Liver (tissue), 9 donors: ENCODE measurements around the gene C11orf24. TPM values are rescaled to one million over a fixed set of nuclear protein-coding genes. Genes with fewer than 3 reads are reported as not detected.

Experiments used
- DNase-seq: peaks from one replicate; pipeline ENCODE4 v3.0.0-alpha.2; 2017; ENCODE audit warnings: low spot score
- H3K27ac ChIP-seq, 2 donors: one replicate each; pipeline ENCODE4 v1.7.0; 2013; ENCODE audit warnings: inconsistent platforms in 2 of 2, low read length in 2 of 2, control low read depth in 1 of 2, low read depth in 1 of 2, mild to moderate bottlenecking in 1 of 2
- H3K27me3 ChIP-seq, 4 donors: one replicate each; pipeline versions ENCODE4 v1.6.1 to v1.7.0; 2013; ENCODE audit warnings: low read length in 3 of 4, inconsistent platforms in 1 of 4, mild to moderate bottlenecking in 1 of 4, moderate library complexity in 1 of 4; ENCODE audit not compliant: control insufficient read depth in 4 of 4, insufficient read depth in 4 of 4
- H3K36me3 ChIP-seq, 4 donors: one replicate each; pipeline versions ENCODE4 v1.6.1 to v1.7.0; 2013; ENCODE audit warnings: low read length in 3 of 4, mild to moderate bottlenecking in 3 of 4, low read depth in 1 of 4, moderate library complexity in 1 of 4; ENCODE audit not compliant: control insufficient read depth in 4 of 4, insufficient read depth in 3 of 4
- H3K4me1 ChIP-seq, 4 donors: one replicate each; pipeline versions ENCODE4 v1.6.1 to v1.7.0; 2013; ENCODE audit warnings: low read length in 3 of 4, mild to moderate bottlenecking in 3 of 4, moderate library complexity in 1 of 4; ENCODE audit not compliant: control insufficient read depth in 4 of 4, insufficient read depth in 4 of 4
- H3K4me3 ChIP-seq, 3 donors: one replicate each; pipeline versions ENCODE4 v1.6.1 to v1.7.0; 2013; ENCODE audit warnings: low read length in 3 of 3, control low read depth in 1 of 3, low read depth in 1 of 3, mild to moderate bottlenecking in 1 of 3
- H3K9ac ChIP-seq, 2 donors: one replicate each; pipeline ENCODE4 v1.7.0; 2013; ENCODE audit warnings: low read length in 2 of 2, mild to moderate bottlenecking in 2 of 2, moderate library complexity in 2 of 2, control low read depth in 1 of 2, low read depth in 1 of 2
- H3K9me3 ChIP-seq, 4 donors: one replicate each; pipeline versions ENCODE4 v1.6.1 to v1.7.0; 2013; ENCODE audit warnings: low read length in 3 of 4; ENCODE audit not compliant: control insufficient read depth in 4 of 4
- EGR1 ChIP-seq, 2 donors: IDR thresholded peaks; 2 replicates each; pipeline ENCODE4 v1.6.1; 2016 to 2018; ENCODE audit warnings: antibody characterized with exemption in 2 of 2, low read depth in 2 of 2
- FOXA1 ChIP-seq: IDR thresholded peaks from 2 replicates; pipeline ENCODE4 v1.6.1; 2016; ENCODE audit warnings: antibody characterized with exemption
- FOXA2 ChIP-seq: IDR thresholded peaks from 2 replicates; pipeline ENCODE4 v1.6.1; 2016; ENCODE audit warnings: antibody characterized with exemption
- GABPA ChIP-seq, 2 donors: IDR thresholded peaks in 1 of 2; conservative IDR thresholded peaks in 1 of 2; 2 replicates each; pipeline ENCODE4 v1.6.1; 2016; ENCODE audit warnings: antibody characterized with exemption in 2 of 2, mild to moderate bottlenecking in 1 of 2, moderate library complexity in 1 of 2
- HNF4A ChIP-seq, 2 donors: conservative IDR thresholded peaks; 2 replicates each; pipeline ENCODE4 v1.6.1; 2016; ENCODE audit warnings: antibody characterized with exemption in 2 of 2, mild to moderate bottlenecking in 2 of 2
- HNF4G ChIP-seq: IDR thresholded peaks from 2 replicates; pipeline ENCODE4 v1.6.1; 2016; ENCODE audit warnings: antibody characterized with exemption
- JUND ChIP-seq, 2 donors: IDR thresholded peaks; 2 replicates each; pipeline ENCODE4 v1.6.1; 2016; ENCODE audit warnings: antibody characterized with exemption in 2 of 2
- NR2F2 ChIP-seq: IDR thresholded peaks from 2 replicates; pipeline ENCODE4 v1.6.1; 2016; ENCODE audit warnings: antibody characterized with exemption
- RAD21 ChIP-seq, 2 donors: IDR thresholded peaks; 2 replicates each; pipeline ENCODE4 v1.6.1; 2016; ENCODE audit warnings: antibody characterized with exemption in 2 of 2, mild to moderate bottlenecking in 2 of 2
- SP1 ChIP-seq: IDR thresholded peaks from 2 replicates; pipeline ENCODE4 v1.6.1; 2018; ENCODE audit warnings: antibody characterized with exemption, mild to moderate bottlenecking
- TAF1 ChIP-seq: conservative IDR thresholded peaks from 2 replicates; pipeline ENCODE4 v1.6.1; 2016; ENCODE audit warnings: antibody characterized with exemption, mild to moderate bottlenecking
- YY1 ChIP-seq: IDR thresholded peaks from 2 replicates; pipeline ENCODE4 v1.6.1; 2016; ENCODE audit warnings: antibody characterized with exemption, mild to moderate bottlenecking
- WGBS: extraction: QIAGEN DNeasy Blood & Tissue Kit; methylation state at CpG from one replicate; pipeline ENCODE4 v1.1.7; 2013; 5-methylcytosine and 5-hydroxymethylcytosine counted together
- polyA plus RNA-seq, 2 donors: library from polyadenylated mRNA; stranded (reverse) in 1 of 2; unstranded in 1 of 2; fragments of 200-250 nt in 1 of 2; fragments of >200 nt in 1 of 2; fragmentation: Nextera tagmentation in 1 of 2; extraction: Ambion mirVana in 1 of 2; gene quantifications; one replicate each; pipeline versions ENCODE4 v1.2.1 to v1.2.3, GENCODE V29; 2013 to 2015
- total RNA-seq, 2 donors: library from RNA; depleted of rRNA; stranded (reverse); fragments of >200 nt; gene quantifications; one replicate each; pipeline ENCODE4 v1.2.3, GENCODE V29; 2014
- TF ChIP-seq, protein P1 (sequence below): IDR thresholded peaks from 2 replicates; pipeline ENCODE4 v1.6.1; 2016; ENCODE audit warnings: antibody characterized with exemption
- TF ChIP-seq, protein P2 (sequence below): IDR thresholded peaks from 2 replicates; pipeline ENCODE4 v1.6.1; 2016; ENCODE audit warnings: antibody characterized with exemption
- TF ChIP-seq, protein P3 (sequence below): IDR thresholded peaks from 2 replicates; pipeline ENCODE4 v1.6.1; 2016; ENCODE audit warnings: antibody characterized with exemption
- TF ChIP-seq, protein P4 (sequence below): fragments of 150-350 bp; IDR thresholded peaks from 2 replicates; pipeline ENCODE4 v1.5.1; 2017; ENCODE audit warnings: improper control_type of control experiment, low read depth, low read length; ENCODE audit not compliant: missing input control
- TF ChIP-seq, protein P5 (sequence below): IDR thresholded peaks from 2 replicates; pipeline ENCODE4 v1.6.1; 2016; ENCODE audit warnings: antibody characterized with exemption, mild to moderate bottlenecking
- donor health status: healthy.
- donor health status: healthy.
- donor health status: healthy.
- donor health status: healthy.
- donor health status: healthy.

C11orf24 gene
- total and polyA plus RNA-seq, 4 donors = 7.8 to 50.3 (median 32.0) TPM

DNA sequence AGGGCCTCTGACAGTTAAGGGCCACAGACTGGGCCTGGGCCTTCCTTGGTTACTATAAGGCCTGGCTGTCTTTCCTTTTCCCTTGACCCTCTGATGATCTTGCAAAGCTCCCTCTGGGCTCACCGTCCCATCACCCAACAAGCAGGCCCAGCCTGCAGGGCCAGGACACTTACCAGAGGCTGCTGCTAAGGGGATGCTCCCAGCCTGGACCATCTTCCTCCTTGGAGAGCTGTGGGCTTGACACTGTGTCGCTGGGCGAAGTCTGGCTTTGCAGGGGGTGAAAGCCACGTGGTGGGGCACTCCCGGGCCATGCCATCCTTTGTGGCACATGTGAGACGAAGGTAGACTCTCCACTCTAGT, 3.9 kb downstream of the C11orf24 start:
- no peak overlapping the region for H3K27ac ChIP-seq
- TF ChIP-seq, protein P1, sequence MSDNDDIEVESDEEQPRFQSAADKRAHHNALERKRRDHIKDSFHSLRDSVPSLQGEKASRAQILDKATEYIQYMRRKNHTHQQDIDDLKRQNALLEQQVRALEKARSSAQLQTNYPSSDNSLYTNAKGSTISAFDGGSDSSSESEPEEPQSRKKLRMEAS = no peak
- no peak for TF ChIP-seq HNF4G
- TF ChIP-seq NR2F2 = no peak
- TF ChIP-seq EGR1 (IDR thresholded peaks at IDR 0.05; ENCODE audit: low read depth in 2 of 2) = no peak
- no peak for TF ChIP-seq YY1
- TF ChIP-seq HNF4A (conservative IDR thresholded peaks at IDR 0.05) = no peak
- no peak for TF ChIP-seq SP1
- TF ChIP-seq TAF1 = no peak
- TF ChIP-seq, protein P2, sequence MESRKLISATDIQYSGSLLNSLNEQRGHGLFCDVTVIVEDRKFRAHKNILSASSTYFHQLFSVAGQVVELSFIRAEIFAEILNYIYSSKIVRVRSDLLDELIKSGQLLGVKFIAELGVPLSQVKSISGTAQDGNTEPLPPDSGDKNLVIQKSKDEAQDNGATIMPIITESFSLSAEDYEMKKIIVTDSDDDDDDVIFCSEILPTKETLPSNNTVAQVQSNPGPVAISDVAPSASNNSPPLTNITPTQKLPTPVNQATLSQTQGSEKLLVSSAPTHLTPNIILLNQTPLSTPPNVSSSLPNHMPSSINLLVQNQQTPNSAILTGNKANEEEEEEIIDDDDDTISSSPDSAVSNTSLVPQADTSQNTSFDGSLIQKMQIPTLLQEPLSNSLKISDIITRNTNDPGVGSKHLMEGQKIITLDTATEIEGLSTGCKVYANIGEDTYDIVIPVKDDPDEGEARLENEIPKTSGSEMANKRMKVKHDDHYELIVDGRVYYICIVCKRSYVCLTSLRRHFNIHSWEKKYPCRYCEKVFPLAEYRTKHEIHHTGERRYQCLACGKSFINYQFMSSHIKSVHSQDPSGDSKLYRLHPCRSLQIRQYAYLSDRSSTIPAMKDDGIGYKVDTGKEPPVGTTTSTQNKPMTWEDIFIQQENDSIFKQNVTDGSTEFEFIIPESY = no peak
- TF ChIP-seq, protein P3, sequence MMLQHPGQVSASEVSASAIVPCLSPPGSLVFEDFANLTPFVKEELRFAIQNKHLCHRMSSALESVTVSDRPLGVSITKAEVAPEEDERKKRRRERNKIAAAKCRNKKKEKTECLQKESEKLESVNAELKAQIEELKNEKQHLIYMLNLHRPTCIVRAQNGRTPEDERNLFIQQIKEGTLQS = no peak
- TF ChIP-seq JUND (IDR thresholded peaks at IDR 0.05) = no peak
- no peak for TF ChIP-seq FOXA1
- no peak for TF ChIP-seq RAD21 (IDR thresholded peaks at IDR 0.05)
- TF ChIP-seq, protein P4, sequence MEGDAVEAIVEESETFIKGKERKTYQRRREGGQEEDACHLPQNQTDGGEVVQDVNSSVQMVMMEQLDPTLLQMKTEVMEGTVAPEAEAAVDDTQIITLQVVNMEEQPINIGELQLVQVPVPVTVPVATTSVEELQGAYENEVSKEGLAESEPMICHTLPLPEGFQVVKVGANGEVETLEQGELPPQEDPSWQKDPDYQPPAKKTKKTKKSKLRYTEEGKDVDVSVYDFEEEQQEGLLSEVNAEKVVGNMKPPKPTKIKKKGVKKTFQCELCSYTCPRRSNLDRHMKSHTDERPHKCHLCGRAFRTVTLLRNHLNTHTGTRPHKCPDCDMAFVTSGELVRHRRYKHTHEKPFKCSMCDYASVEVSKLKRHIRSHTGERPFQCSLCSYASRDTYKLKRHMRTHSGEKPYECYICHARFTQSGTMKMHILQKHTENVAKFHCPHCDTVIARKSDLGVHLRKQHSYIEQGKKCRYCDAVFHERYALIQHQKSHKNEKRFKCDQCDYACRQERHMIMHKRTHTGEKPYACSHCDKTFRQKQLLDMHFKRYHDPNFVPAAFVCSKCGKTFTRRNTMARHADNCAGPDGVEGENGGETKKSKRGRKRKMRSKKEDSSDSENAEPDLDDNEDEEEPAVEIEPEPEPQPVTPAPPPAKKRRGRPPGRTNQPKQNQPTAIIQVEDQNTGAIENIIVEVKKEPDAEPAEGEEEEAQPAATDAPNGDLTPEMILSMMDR = no peak
- no peak for TF ChIP-seq GABPA (IDR thresholded peaks at IDR 0.05 in 1 of 2, conservative IDR thresholded peaks at IDR 0.05 in 1 of 2)
- TF ChIP-seq FOXA2 = no peak
- TF ChIP-seq, protein P5, sequence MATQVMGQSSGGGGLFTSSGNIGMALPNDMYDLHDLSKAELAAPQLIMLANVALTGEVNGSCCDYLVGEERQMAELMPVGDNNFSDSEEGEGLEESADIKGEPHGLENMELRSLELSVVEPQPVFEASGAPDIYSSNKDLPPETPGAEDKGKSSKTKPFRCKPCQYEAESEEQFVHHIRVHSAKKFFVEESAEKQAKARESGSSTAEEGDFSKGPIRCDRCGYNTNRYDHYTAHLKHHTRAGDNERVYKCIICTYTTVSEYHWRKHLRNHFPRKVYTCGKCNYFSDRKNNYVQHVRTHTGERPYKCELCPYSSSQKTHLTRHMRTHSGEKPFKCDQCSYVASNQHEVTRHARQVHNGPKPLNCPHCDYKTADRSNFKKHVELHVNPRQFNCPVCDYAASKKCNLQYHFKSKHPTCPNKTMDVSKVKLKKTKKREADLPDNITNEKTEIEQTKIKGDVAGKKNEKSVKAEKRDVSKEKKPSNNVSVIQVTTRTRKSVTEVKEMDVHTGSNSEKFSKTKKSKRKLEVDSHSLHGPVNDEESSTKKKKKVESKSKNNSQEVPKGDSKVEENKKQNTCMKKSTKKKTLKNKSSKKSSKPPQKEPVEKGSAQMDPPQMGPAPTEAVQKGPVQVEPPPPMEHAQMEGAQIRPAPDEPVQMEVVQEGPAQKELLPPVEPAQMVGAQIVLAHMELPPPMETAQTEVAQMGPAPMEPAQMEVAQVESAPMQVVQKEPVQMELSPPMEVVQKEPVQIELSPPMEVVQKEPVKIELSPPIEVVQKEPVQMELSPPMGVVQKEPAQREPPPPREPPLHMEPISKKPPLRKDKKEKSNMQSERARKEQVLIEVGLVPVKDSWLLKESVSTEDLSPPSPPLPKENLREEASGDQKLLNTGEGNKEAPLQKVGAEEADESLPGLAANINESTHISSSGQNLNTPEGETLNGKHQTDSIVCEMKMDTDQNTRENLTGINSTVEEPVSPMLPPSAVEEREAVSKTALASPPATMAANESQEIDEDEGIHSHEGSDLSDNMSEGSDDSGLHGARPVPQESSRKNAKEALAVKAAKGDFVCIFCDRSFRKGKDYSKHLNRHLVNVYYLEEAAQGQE = no peak

More for the DNA sequence above, 3.9 kb downstream of the C11orf24 start:
- DNase-seq = no peak
- H3K9me3 ChIP-seq = no peaks in the 10 kb centered on the region
- no peak overlapping the region for H3K4me3 ChIP-seq
- peaks cover 8 to 45% (median 38%) of the 10 kb centered on the region in 4 donors for H3K36me3 ChIP-seq
- 95% methylated on average over 6 of the region's 6 CpGs for WGBS
- H3K4me1 ChIP-seq = peaks cover 4 to 37% (median 15%) of the 10 kb centered on the region in 4 donors
- no peak overlapping the region for H3K9ac ChIP-seq
- no peaks in the 10 kb centered on the region for H3K27me3 ChIP-seq
